Caco-2 (cell line): ENCODE data around the gene DRG1. TPM values are rescaled to one million over a fixed set of nuclear protein-coding genes. Genes with fewer than 3 reads are reported as not detected.

ENCODE experiments used
- BruUV-seq: library from RNA; stranded (reverse); fragments of 400-500 nt; replicated peaks from 2 replicates; lab custom pipeline; 2021; lab: Mats Ljungman, UMichigan
- CTCF ChIA-PET: fragments of 300-600 bp; sonication (Branson Sonifier 250); formaldehyde crosslinking; loops from one replicate; lab custom pipeline; 2022; ENCODE audit warnings: antibody characterized with exemption; lab: Charles Lee
- POLR2A ChIA-PET: fragments of 300-600 bp; sonication (Branson Sonifier 250); formaldehyde crosslinking; loops from one replicate; lab custom pipeline; 2022; ENCODE audit warnings: antibody characterized with exemption; lab: Charles Lee
- DNase-seq, 2 experiments: peaks; one replicate each; pipeline versions ENCODE4 v3.0.0 to v3.0.0-alpha.2; 2020 to 2022
- H3K27me3 ChIP-seq: replicated peaks from 2 replicates; pipeline ENCODE4 v1.6.0; 2011; ENCODE audit warnings: low read length; ENCODE audit not compliant: control insufficient read depth, insufficient read depth
- H3K36me3 ChIP-seq: 2 replicates; pipeline ENCODE4 v1.5.1; 2011; ENCODE audit warnings: low read length; ENCODE audit not compliant: control insufficient read depth, insufficient read depth
- H3K4me1 ChIP-seq: fragments of 250-450 bp; sonication (Bioruptor Pico); 2 replicates; pipeline ENCODE4 v1.5.1; 2020; ENCODE audit warnings: mild to moderate bottlenecking
- H3K4me3 ChIP-seq: 2 replicates; pipeline ENCODE4 v1.5.1; 2011; ENCODE audit warnings: low read depth, mild to moderate bottlenecking, control low read depth, low read length
- H3K9me3 ChIP-seq: fragments of 250-450 bp; sonication (Bioruptor Pico); 2 replicates; pipeline ENCODE4 v1.5.1; 2020; ENCODE audit warnings: mild to moderate bottlenecking, moderate library complexity
- H3K27ac Mint-ChIP-seq: one replicate; pipeline ENCODE4 v1.8.0; 2022; ENCODE audit warnings: mixed read lengths; ENCODE audit not compliant: unreplicated experiment
- H3K27me3 Mint-ChIP-seq: one replicate; pipeline ENCODE4 v1.8.0; 2022; ENCODE audit warnings: mixed read lengths; ENCODE audit not compliant: insufficient read depth, unreplicated experiment
- H3K36me3 Mint-ChIP-seq: one replicate; pipeline ENCODE4 v1.8.0; 2022; ENCODE audit warnings: mild to moderate bottlenecking, mixed read lengths; ENCODE audit not compliant: insufficient read depth, unreplicated experiment
- H3K4me1 Mint-ChIP-seq: one replicate; pipeline ENCODE4 v1.8.0; 2022; ENCODE audit warnings: low read depth, mixed read lengths; ENCODE audit not compliant: unreplicated experiment
- H3K4me3 Mint-ChIP-seq: one replicate; pipeline ENCODE4 v1.8.0; 2022; ENCODE audit warnings: mild to moderate bottlenecking, moderate library complexity, mixed read lengths; ENCODE audit not compliant: unreplicated experiment
- H3K9me3 Mint-ChIP-seq: one replicate; pipeline ENCODE4 v1.8.0; 2022; ENCODE audit warnings: mixed read lengths; ENCODE audit not compliant: unreplicated experiment
- CTCF ChIP-seq, 2 experiments: fragments of 200-600 bp in 1 of 2; IDR thresholded peaks; 1 replicate in 1 of 2; 2 replicates in 1 of 2; pipeline versions ENCODE4 v1.5.1 to v1.8.0; 2011 to 2022; ENCODE audit warnings: antibody characterized with exemption in 1 of 2, control low read depth in 1 of 2, inconsistent platforms in 1 of 2, low read depth in 1 of 2, low read length in 1 of 2, mild to moderate bottlenecking in 1 of 2, moderate library complexity in 1 of 2; ENCODE audit not compliant: insufficient read depth in 1 of 2, severe bottlenecking in 1 of 2, unreplicated experiment in 1 of 2
- intact Hi-C: fragments of 100-400 bp; cut with micrococcal nuclease; formaldehyde crosslinking; loops from one replicate; pipeline ENCODE4 v1.10.0; 2022; ENCODE audit not compliant: unreplicated experiment
- total RNA-seq: library from RNA; stranded (reverse); gene quantifications from 2 replicates; pipeline ENCODE4 v1.2.3, GENCODE V29; 2022

Gene DRG1
- total RNA-seq, 1 experiment from 2014 or later, result 78.3 TPM

GRCh38 chr22:31439808-31440207 is 40.4 kb downstream of the DRG1 start:
- no peaks in the 10 kb centered on the region for H3K4me1 ChIP-seq
- Mint-ChIP-seq H3K27me3 (no peaks in the 10 kb centered on the region), H3K9me3 (no peaks in the 10 kb centered on the region), H3K36me3 (peaks cover 88% of the 10 kb centered on the region), H3K27ac (peak overlapping the region; percentile 32), H3K4me1 (no peaks in the 10 kb centered on the region), H3K4me3 (no peak overlapping the region)
- TF ChIP-seq CTCF (IDR thresholded peaks at IDR 0.05; ENCODE audit: insufficient read depth in 1 of 2, low read depth in 1 of 2, low read length in 1 of 2, severe bottlenecking in 1 of 2, unreplicated experiment in 1 of 2), result no peak
- no peaks in the 10 kb centered on the region for H3K27me3 ChIP-seq
- intact Hi-C loops, result no loop called here
- DNase-seq, result no peak
- H3K4me3 ChIP-seq, result no peak overlapping the region
- no peaks in the 10 kb centered on the region for H3K9me3 ChIP-seq
- ChIA-PET CTCF (interaction anchor here (2.1 kb wide), 1 partner anchor 12 kb away, joined by 9 read pairs; no protein-coding TSS in a partner anchor), POLR2A (no interaction called here)
- H3K36me3 ChIP-seq, result no peaks in the 10 kb centered on the region; the same call in 1 of the 2 replicates
- BruUV-seq, result no TSS peak

DNA sequence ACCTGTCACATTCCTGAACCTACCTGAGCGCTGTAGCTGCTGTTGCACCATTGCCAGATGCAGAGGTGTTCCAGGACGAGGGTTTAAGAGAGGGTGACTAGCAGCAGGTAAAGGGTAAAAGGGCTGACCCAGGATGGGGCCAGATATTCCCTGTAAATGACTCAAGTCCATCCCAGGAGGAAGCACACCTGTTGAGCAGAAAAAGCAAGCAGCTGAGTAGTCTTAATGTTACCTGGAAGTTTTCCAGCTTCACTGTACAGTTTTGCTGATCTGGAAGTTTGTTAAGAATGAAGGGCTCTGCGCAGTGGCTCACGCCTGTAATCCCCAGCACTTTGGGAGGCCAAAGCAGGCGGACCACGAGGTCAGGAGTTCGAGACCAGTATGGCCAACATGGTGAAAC is 41.3 kb downstream of the DRG1 start:
- H3K27ac Mint-ChIP-seq, result peak overlapping the region; percentile 32
- no peaks in the 10 kb centered on the region for H3K4me1 Mint-ChIP-seq
- ChIA-PET POLR2A (no interaction called here), CTCF (no interaction called here)
- no peaks in the 10 kb centered on the region for H3K9me3 Mint-ChIP-seq
- no peak overlapping the region for H3K4me3 Mint-ChIP-seq
- H3K36me3 Mint-ChIP-seq, result peaks cover 88% of the 10 kb centered on the region
- peaks cover 1% of the 10 kb centered on the region for H3K36me3 ChIP-seq
- no peaks in the 10 kb centered on the region for H3K9me3 ChIP-seq
- no peak for DNase-seq
- no TSS peak for BruUV-seq
- no peaks in the 10 kb centered on the region for H3K4me1 ChIP-seq
- no peak overlapping the region for H3K4me3 ChIP-seq
- H3K27me3 Mint-ChIP-seq, result no peaks in the 10 kb centered on the region
- intact Hi-C loops, result no loop called here
- no peak for TF ChIP-seq CTCF (IDR thresholded peaks at IDR 0.05; ENCODE audit: insufficient read depth in 1 of 2, low read depth in 1 of 2, low read length in 1 of 2, severe bottlenecking in 1 of 2, unreplicated experiment in 1 of 2)
- no peaks in the 10 kb centered on the region for H3K27me3 ChIP-seq

- intact Hi-C loops, result no loop called here
- H3K27me3 Mint-ChIP-seq, result no peaks in the 10 kb centered on the region
- peaks cover 93% of the 10 kb centered on the region for H3K36me3 Mint-ChIP-seq
- Histone ChIP-seq H3K27me3 (no peaks in the 10 kb centered on the region), H3K36me3 (peaks cover 1% of the 10 kb centered on the region), H3K4me1 (no peaks in the 10 kb centered on the region), H3K4me3 (no peak overlapping the region), H3K9me3 (no peaks in the 10 kb centered on the region)
- TF ChIP-seq CTCF (IDR thresholded peaks at IDR 0.05; ENCODE audit: insufficient read depth in 1 of 2, low read depth in 1 of 2, low read length in 1 of 2, severe bottlenecking in 1 of 2, unreplicated experiment in 1 of 2), result no peak
- POLR2A ChIA-PET, result no interaction called here
- no peaks in the 10 kb centered on the region for H3K4me1 Mint-ChIP-seq
- no peaks in the 10 kb centered on the region for H3K9me3 Mint-ChIP-seq
- CTCF ChIA-PET, result interaction anchor here (1.3 kb wide), 1 partner anchor 10 kb away, joined by 4 read pairs; no protein-coding TSS in a partner anchor
- DNase-seq, result no peak
- no TSS peak for BruUV-seq
- H3K27ac Mint-ChIP-seq, result peak overlapping the region; percentile 28
- H3K4me3 Mint-ChIP-seq, result no peak overlapping the region
Measured at GRCh38 chr22:31441652-31442051, 42.2 kb downstream of the DRG1 start.
